ENCODE measurements around the gene LCE7A. TPM values are rescaled to one million over a fixed set of nuclear protein-coding genes. Genes with fewer than 3 reads are reported as not detected.

Gene LCE7A
- total and polyA plus RNA-seq, 7 donors = not detected

- no peaks in the 10 kb centered on the region for H3K9me3 ChIP-seq
- H3K4me3 ChIP-seq = no peak overlapping the region
- no peak overlapping the region for H3K27ac ChIP-seq
- DNase-seq = no peak
- no peak for TF ChIP-seq POLR2AphosphoS5 (IDR thresholded peaks at IDR 0.05)
- no peak for TF ChIP-seq EP300 (IDR thresholded peaks at IDR 0.05)
- H3K36me3 ChIP-seq = no peaks in the 10 kb centered on the region
- intact Hi-C loops (cut with DNase I) = no loop called here
- H3K4me1 ChIP-seq = peaks cover 0 to 9% (median 0%) of the 10 kb centered on the region in 4 donors
- H3K27me3 ChIP-seq = no peaks in the 10 kb centered on the region
- 75 to 83% methylated on average over 1 of the region's 1 CpG for WGBS, 2 donors
These were observed 1.7 kb upstream of the LCE7A start for GRCh38 chr1:152858062-152858461.

- intact Hi-C loops (cut with DNase I) = no loop called here
- H3K4me3 ChIP-seq = no peak overlapping the region
These were observed 333 bp downstream of the LCE7A start for GRCh38 chr1:152860129-152860528.

GRCh38 chr1:152861374-152861773, 1.6 kb downstream of the LCE7A start:
- TF ChIP-seq CTCF (IDR thresholded peaks at IDR 0.05) (no peak), POLR2AphosphoS5 (IDR thresholded peaks at IDR 0.05) (no peak), EP300 (IDR thresholded peaks at IDR 0.05) (no peak), POLR2A (IDR thresholded peaks at IDR 0.05) (no peak)
- H3K4me3 ChIP-seq = no peak overlapping the region
- H3K27me3 ChIP-seq = no peaks in the 10 kb centered on the region
- no peak for DNase-seq
- no peak overlapping the region for H3K27ac ChIP-seq
- H3K9me3 ChIP-seq = no peaks in the 10 kb centered on the region
- no peaks in the 10 kb centered on the region for H3K36me3 ChIP-seq
- WGBS, 2 donors = 75 to 80% methylated on average over 4 of the region's 4 CpGs
- peaks cover 0 to 10% (median 0%) of the 10 kb centered on the region in 4 donors for H3K4me1 ChIP-seq
- intact Hi-C loops (cut with DNase I) = no loop called here

More at GRCh38 chr1:152860129-152860528, 333 bp downstream of the LCE7A start:
- no peak for TF ChIP-seq POLR2A (IDR thresholded peaks at IDR 0.05)
- no peak for TF ChIP-seq POLR2AphosphoS5 (IDR thresholded peaks at IDR 0.05)
- TF ChIP-seq EP300 (IDR thresholded peaks at IDR 0.05) = no peak
- no peak for TF ChIP-seq CTCF (IDR thresholded peaks at IDR 0.05)
- peaks cover 0 to 10% (median 0%) of the 10 kb centered on the region in 4 donors for H3K4me1 ChIP-seq
- no peaks in the 10 kb centered on the region for H3K27me3 ChIP-seq
- no peak for DNase-seq
- no peaks in the 10 kb centered on the region for H3K9me3 ChIP-seq
- H3K27ac ChIP-seq = no peak overlapping the region
- no peaks in the 10 kb centered on the region for H3K36me3 ChIP-seq
- 66 to 83% methylated on average over 3 of the region's 3 CpGs for WGBS, 2 donors

- Histone ChIP-seq H3K4me3 (no peak overlapping the region), H3K4me1 (peaks cover 0 to 10% (median 0%) of the 10 kb centered on the region in 4 donors), H3K36me3 (no peaks in the 10 kb centered on the region), H3K27me3 (no peaks in the 10 kb centered on the region), H3K9me3 (no peaks in the 10 kb centered on the region), H3K27ac (no peak overlapping the region)
- intact Hi-C loops (cut with DNase I) = no loop called here
- DNase-seq = no peak
- TF ChIP-seq POLR2AphosphoS5 (IDR thresholded peaks at IDR 0.05) (no peak), POLR2A (IDR thresholded peaks at IDR 0.05) (no peak), CTCF (IDR thresholded peaks at IDR 0.05) (no peak), EP300 (IDR thresholded peaks at IDR 0.05) (no peak)
These were observed 4.6 kb downstream of the LCE7A start for GRCh38 chr1:152864443-152864842.

- Histone ChIP-seq H3K27ac (no peak overlapping the region), H3K9me3 (no peaks in the 10 kb centered on the region), H3K27me3 (no peaks in the 10 kb centered on the region), H3K36me3 (no peaks in the 10 kb centered on the region), H3K4me1 (peaks cover 0 to 10% (median 0%) of the 10 kb centered on the region in 4 donors), H3K4me3 (no peak overlapping the region)
- no peak for TF ChIP-seq POLR2AphosphoS5 (IDR thresholded peaks at IDR 0.05)
- TF ChIP-seq EP300 (IDR thresholded peaks at IDR 0.05) = no peak
- no peak for TF ChIP-seq POLR2A (IDR thresholded peaks at IDR 0.05)
- TF ChIP-seq CTCF (IDR thresholded peaks at IDR 0.05) = no peak
- intact Hi-C loops (cut with DNase I) = no loop called here
- DNase-seq = no peak
- WGBS, 2 donors = 71 to 74% methylated on average over 2 of the region's 2 CpGs
These were observed 6.5 kb downstream of the LCE7A start for GRCh38 chr1:152866321-152866720.

Data from sigmoid colon (tissue), 7 donors.